NCI-H2107 (cell line): ENCODE results near the gene ZNF366.
"Not testable (repeated sequence)": the region's sequence is repeated elsewhere in the genome, so short reads cannot be mapped to it uniquely, and the experiment has no call there.

Experiments used
- DNase-seq: peaks from one replicate; lab custom pipeline; 2025; lab: John Stamatoyannopoulos, UW

ZNF366 gene

DNA sequence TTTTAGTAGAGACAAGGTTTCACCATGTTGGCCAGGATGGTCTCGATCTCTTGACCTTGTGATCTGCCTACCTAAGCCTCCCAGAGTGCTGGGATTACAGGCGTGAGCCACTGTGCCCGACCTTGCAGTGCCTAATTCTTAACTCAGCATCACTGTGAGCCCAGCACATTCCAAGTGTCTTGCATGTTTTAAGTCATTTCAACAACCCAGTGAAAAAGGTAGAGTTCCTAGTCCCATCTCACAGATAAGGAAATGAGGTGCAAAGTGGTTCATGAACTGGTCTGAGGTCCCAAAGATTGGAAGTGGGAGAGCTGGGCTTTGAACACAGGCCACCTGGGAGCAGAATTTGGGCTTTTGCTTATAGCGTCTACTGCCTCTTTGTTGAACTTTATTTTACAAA, 68.0 kb downstream of the ZNF366 start:
- DNase-seq, result no peak

GRCh38 chr5:72438141-72438540, 69.1 kb downstream of the ZNF366 start:
- no peak for DNase-seq

GRCh38 chr5:72436796-72437471, 70.3 kb downstream of the ZNF366 start:
- DNase-seq, result no peak

GRCh38 chr5:72434781-72435437, 72.3 kb downstream of the ZNF366 start:
- DNase-seq, result no peak

DNA sequence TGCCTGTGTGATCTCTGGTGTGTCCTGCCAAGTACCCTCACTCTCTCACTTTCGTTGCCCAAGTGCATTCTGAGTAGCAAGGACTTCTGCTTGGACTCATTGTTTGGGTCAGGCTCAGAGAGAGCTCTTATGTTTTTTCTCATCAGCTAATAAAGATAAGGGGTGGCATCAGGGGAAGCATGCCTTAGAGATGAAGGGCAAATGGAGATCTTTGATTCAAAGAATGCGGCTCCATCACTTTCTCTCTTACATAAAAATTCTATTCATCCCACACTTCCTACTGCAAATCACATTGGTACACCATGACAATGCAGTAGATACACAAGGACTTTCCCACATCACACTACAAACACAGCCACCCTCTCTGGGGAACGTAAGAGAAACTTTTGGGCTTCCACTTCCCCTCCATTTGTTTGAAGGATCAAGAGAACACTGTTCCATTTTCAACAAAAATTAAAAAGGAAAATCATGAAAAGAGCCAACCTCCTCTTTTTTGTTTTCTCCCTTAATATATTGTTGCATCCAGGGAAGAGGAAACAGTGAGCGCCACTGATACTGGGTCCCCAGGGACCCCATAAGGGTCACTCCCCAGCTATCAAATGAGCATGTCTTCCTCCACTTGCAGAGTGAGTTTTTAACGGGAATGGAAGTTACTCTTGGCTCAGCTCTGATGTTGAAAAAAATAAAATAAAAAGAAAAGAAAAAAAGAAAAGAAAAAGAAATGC, 73.0 kb downstream of the ZNF366 start:
- DNase-seq, result no peak

DNA sequence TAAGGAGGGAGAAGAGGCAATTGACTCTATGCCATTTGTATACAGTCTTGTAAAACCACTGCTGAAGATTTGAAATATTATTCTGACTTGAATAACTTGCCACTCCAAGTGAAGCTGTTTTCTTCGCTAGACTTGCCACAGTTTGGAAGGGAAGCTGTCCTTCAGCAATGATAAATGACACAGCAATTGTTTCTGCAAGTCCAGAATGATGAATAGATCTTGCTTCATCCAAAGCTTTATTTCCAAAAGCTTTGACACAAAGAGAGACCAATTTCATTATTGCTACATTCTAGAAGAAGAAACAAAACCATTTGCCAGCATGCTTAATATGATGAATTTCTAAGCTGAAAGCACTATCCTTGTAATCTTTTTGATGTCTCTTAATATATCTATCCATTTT, 73.7 kb downstream of the ZNF366 start:
- DNase-seq, result no peak

- no peak for DNase-seq
Measured at GRCh38 chr5:72428669-72429068, 78.5 kb downstream of the ZNF366 start.

DNA sequence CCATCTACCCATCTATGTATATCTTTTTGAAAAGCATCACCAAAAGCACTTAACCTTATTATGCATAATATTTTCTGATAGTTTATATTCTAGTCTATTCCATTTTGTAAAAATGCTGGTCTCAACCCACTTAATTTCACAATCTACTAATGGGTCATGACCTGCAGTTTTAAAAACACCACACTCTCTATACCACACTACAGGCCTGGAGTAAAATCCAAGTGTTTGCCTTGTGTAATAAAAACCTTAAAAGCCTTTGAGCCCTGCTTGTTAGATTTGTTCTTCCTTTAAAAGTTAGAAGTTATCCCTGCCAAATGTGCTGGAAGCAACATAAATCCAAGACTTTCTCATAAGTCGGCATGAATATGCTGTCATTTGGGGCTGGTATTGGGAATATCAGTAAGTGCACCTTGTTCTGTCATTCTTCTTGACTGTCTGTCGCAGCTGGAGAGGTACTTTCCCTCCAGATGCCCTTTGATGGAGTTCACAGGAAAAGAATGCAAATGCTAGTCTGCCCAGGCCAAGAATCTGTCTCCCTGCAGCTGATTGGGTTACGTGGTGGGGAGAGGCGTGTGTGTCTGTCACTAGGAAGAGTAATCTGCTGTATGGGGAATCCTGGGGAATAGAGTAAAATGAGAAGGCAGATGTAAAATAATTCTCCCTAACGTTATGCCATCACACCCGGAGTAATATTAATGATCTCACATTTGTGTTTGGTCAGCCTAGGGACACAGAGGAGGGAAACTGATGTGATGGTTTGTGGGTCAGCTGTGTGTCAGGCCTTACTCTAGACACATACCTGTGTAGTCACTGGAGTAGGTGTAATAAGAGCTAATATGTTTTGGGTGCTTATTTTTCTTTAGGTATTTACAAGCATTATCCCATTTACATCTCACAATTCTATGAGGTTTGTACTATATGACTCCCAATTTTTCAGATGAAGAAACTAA, 79.4 kb downstream of the ZNF366 start:
- no peak for DNase-seq

DNA sequence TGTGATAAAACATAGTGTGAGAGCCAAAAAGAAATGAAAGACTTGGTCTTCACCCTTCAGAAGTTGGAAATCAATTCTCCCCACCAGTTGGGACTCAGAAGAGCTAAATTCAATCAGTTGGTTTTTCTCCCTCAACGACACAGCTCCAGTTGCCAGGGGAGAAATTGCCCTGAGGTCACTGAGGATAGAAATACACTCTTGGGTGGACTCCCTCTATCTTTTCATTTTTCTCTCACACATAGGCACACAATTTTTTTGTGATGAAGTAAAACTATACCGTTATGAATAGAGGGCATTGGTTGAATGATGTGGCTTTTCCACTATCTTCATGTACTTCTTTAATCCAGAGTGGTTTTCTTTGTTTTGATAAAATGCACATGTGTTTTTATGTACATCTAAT, 80.2 kb downstream of the ZNF366 start:
- DNase-seq, result no peak

DNA sequence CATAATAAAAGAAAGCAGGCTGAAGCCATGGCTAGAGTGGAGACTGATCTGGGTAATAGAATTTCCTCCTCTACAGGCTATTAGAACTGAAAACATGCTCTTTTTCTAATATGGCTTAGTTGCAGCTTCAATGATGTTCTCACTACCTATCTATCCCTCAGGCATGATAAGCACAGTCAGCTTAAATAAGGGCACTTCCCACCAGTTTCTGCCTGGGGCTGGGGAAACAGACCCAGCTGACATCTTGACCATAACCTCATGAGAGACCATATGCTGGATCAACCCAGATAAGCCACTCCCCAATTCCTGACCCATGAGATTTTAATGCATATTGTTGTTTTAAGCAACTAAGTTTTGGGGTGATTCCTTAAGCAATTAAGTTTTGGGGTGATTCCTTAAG, 81.2 kb downstream of the ZNF366 start:
- no peak for DNase-seq

DNA sequence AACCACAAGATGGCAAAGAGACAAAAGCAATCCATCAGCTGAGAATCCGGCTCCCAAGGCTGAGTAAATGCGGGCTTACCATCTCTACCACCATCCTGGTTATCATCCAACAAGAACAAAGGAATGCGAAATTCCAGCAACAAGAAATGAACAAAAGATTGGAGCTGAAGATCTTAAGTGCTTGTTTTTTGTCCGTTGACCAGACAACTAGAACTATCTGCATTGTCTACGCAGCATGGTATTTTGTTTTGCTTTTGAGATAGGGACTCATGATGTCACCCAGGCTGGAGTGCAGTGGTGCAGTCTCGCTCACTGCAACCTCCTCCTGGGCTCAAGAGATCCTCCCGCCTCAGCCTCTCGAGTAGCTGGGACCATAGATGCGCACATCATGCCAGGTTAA, 88.9 kb downstream of the ZNF366 start:
- DNase-seq, result no peak

DNA sequence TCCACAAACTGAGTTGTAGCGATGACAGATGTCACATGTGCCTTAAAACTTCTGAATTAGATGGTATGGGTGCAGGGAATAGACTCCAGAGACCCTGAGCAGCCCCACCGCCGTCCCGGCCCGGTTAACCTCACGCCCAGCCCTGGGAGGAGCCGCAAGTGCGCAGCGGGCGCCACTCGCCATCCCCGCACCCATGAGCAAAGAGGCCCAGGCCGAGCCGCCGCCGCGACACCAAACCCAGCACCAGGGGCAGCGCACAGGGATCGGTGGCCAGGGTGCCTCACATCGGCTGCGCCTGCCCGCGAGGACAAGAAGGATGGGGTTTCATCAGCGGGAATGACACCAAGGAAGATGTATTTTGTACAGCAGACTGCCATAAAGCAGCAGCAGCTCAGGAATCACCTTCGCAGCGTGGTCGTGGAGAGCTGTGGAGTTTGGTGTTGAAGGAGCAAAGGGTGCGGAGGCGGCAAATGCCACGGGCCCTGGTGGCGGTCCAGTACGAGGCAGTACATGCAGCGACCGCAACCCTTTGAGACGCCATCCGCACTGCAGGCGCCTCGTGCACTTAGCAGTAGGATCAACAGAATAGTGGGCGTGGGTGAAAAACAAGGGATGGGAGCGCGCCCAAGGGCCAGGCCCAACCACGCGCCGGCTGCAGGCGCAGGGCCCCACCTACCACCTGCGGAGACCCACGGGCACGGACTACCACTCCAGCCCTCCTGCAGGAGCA, 89.7 kb downstream of the ZNF366 start:
- DNase-seq, result no peak

GRCh38 chr5:72415616-72416325, 91.4 kb downstream of the ZNF366 start:
- DNase-seq, result no peak

- no peak for DNase-seq
Measured at GRCh38 chr5:72412283-72413055, 94.7 kb downstream of the ZNF366 start.

DNA sequence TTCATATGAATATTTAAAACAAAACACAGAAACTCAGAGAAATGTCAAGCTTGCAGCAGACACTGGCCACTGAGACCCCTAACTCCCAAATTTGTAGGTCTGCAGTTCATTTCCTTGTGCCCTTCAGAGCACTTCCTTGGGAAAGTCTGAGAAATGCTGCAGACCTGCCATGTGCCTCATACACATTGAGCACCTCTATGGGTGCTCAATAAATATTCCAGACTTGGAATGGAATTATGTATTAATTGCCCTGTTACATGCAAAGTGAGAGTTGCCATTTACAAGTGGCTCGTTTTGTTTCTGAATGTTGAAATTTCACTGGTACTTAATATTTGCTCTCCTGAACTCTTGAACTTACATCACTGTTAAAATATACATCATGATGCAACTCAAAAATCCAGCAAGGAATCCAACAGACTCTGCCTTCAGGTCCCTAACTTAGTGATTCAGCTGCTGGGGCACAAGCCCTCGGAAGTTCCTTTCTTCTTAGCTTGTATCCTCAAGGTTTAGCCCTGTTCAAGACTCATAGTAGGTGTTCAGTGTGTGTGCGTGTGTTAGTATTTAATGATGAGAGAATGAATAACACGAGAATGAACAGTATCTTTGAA, 96.4 kb downstream of the ZNF366 start:
- no peak for DNase-seq

- no peak for DNase-seq
Measured at GRCh38 chr5:72408603-72409002, 98.6 kb downstream of the ZNF366 start.

DNA sequence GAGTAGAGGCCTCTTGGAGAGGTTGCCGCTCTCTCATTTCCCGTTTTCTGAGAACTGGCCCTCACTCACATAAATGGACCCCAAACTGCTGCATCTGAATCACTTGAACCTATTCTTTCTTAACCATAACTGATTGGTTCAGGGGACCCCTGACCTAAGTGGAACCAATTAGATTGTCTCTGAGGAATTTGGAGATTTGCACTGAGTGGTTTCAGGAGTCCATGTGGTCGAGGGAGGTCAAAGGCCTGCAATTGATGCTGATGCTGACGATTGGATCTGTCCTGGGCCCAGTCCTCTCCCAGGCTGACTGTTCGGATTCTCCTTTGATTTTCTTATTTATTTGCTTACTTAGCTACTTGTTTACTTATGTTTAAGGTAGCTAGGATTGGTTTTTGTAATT, 99.1 kb downstream of the ZNF366 start:
- no peak for DNase-seq

- DNase-seq, result no peak
Measured at GRCh38 chr5:72407541-72407940, 99.7 kb downstream of the ZNF366 start.

DNA sequence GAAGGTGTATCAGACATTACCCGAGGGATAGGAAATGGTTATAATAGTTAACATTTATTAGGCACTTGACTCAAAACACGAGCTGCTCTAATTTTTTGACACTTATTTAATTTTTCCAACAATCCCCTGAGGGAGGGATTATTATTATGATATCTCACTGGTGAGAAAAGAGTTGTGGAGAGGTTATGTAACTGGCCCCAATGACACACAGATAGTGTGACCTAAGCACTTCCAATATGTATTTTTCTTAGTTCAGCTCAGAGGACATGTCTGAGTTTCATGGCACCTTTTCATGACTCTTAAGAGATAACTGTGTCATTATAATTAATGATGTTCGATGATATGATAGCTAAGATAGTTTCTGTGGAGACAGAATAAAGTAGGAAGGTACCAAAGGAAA, 100.1 kb downstream of the ZNF366 start:
- DNase-seq, result no peak

GRCh38 chr5:72404771-72405170, 102.4 kb downstream of the ZNF366 start:
- DNase-seq, result not testable (repeated sequence)
